T-helper 1 cell treated with Interleukin-12 subunit alpha and Interleukin-12 subunit beta and Interleukin-4 antibody, amounts not matched to agents 30 ng/mL and 1 ng/mL, for 36 hours (primary cell): ENCODE results near the gene HOXB2. TPM values are rescaled to one million over a fixed set of nuclear protein-coding genes. Genes with fewer than 3 reads are reported as not detected.
"Not testable (repeated sequence)": the region's sequence is repeated elsewhere in the genome, so short reads cannot be mapped to it uniquely, and the experiment has no call there.

Source experiments
- intact Hi-C: fragments of 100-400 bp; cut with micrococcal nuclease; formaldehyde crosslinking; loops from one replicate; pipeline ENCODE4 v1.15.1; 2024
- total RNA-seq: library from RNA; stranded (reverse); gene quantifications from 2 replicates; pipeline ENCODE4 v1.2.3, GENCODE V29; 2022

HOXB2 gene
- total RNA-seq, 1 donor from 2014 or later: 37.5 TPM

- intact Hi-C loops: loop anchor here (1.0 to 2.0 kb wide), 4 partner anchors 34 to 293 kb away; partner anchors contain the start of gene HOXB4
These were observed 1.0 kb downstream of the HOXB2 start for GRCh38 chr17:48543854-48544348.

GRCh38 chr17:48543107-48543853, 1.6 kb downstream of the HOXB2 start:
- intact Hi-C loops: loop anchor here (1.0 to 2.0 kb wide), 4 partner anchors 35 to 294 kb away; partner anchors contain the start of gene HOXB4

GRCh38 chr17:48542698-48543106, 2.2 kb downstream of the HOXB2 start:
- intact Hi-C loops: loop anchor here (1.0 to 2.0 kb wide), 4 partner anchors 36 to 294 kb away; partner anchors contain the start of gene HOXB4

- intact Hi-C loops: loop anchor here (2.0 kb wide), 2 partner anchors 115 to 295 kb away; no protein-coding TSS in a partner anchor
These were observed 2.7 kb downstream of the HOXB2 start for GRCh38 chr17:48542114-48542656.

GRCh38 chr17:48541577-48542113, 3.3 kb downstream of the HOXB2 start:
- intact Hi-C loops: loop anchor here (1.0 to 2.0 kb wide), 4 partner anchors 30 to 295 kb away; no protein-coding TSS in a partner anchor

GRCh38 chr17:48541036-48541576, 3.8 kb downstream of the HOXB2 start:
- intact Hi-C loops: loop anchor here (1.0 kb wide), 2 partner anchors 30 to 35 kb away; no protein-coding TSS in a partner anchor

- intact Hi-C loops: no loop called here
These were observed 4.7 kb downstream of the HOXB2 start for GRCh38 chr17:48540213-48540612.

DNA sequence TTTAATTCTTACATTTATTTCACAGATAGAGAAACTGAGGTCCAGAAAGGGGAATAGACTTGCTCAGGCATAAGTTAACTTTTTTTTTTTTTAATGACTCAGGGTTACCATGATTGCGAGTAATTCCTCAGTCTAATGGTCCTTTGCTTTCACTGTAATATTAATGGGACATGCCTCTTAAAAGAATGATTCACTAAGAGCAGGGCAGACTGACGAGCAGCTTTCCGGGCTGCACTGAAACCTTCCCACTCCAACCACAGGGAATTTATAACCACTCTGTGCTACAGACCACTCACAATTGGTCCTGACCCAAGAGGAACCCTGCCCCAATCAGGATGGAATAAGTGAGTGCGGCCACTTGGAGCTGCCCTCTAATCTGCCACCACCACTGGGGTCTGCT, 5.7 kb downstream of the HOXB2 start:
- intact Hi-C loops: no loop called here

DNA sequence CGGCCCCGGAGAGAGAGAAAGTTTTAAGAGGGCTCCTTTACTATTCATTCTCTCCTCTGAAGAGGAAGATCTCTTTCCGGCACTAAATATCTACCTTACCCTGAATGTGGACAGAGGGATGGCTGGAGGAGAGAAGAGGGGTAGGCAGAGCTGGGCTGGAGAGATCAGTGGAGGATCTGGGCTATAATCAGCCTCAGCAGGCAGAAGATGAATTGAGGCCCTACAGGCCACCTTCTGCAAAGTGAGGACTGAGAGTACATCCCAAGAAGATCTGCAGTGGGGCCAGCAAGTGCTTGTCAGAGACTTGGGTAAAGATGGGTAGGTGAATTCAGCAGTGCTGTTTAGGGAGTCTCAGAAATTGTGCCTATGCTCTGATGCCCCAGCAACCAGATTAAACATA, 7.6 kb downstream of the HOXB2 start:
- intact Hi-C loops: no loop called here

GRCh38 chr17:48535793-48536559, 8.9 kb downstream of the HOXB2 start:
- intact Hi-C loops: not testable (repeated sequence)

GRCh38 chr17:48532261-48532660, 12.6 kb downstream of the HOXB2 start:
- intact Hi-C loops: no loop called here

DNA sequence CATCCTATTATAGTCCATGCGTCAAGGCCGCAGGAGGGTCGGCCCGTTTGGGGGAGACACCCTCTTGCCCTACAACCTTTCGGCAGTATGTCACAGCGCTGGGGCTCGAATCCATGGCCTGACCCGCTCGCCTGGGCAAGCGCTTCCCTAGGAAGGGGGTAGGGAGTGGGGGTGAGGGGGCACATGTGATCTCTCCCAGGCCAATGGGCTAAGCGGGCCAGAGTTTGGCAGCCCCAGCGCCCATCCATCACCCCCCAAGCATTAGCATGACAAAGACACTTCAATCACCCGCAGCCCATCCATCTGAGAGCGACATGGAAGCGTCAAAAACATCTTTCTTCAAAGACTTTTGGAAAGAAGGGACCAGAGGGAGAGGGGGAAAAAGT, 14.0 kb downstream of the HOXB2 start, which contains the start of gene HOXB1:
Gene HOXB1 (minus strand): TSS at position 125 of the 386 bp plus-strand sequence. CDS start 107 bp downstream, at position 18.
- intact Hi-C loops: no loop called here

DNA sequence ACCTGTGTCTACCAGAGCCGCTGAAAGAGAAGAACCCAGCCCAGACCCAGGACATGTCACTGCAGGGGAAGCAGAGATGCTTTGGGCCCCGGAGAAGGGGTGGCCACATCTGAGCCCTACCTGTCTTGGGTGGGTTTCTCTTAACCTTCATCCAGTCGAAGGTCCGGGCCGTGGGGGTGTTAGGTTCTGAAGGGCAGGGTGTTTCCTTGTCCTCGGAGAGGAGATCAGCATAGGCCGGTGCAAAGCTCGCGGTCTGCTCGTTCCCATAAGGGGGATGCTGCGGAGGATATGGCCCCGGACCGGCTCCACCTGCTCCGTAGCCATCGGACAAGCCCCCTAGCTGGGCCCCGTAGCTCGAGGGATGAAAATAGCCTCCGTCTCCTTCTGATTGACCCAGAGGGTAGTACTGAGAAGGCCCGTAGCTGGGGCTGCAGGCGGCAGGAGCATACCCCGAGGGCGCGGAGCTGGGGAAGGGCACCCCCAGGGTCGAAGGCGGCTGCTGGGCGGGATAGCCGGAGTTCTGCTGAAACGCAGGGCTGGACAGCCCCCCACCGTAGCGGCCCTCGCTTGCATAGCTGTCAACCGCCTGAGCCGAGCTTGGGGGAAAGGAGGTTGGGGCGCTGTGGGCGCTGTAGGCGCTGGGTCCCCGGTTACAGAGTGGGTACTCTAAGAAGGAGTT, 14.6 kb downstream of the HOXB2 start:
- intact Hi-C loops: no loop called here

GRCh38 chr17:48529683-48530009, 15.3 kb downstream of the HOXB2 start:
- intact Hi-C loops: no loop called here

DNA sequence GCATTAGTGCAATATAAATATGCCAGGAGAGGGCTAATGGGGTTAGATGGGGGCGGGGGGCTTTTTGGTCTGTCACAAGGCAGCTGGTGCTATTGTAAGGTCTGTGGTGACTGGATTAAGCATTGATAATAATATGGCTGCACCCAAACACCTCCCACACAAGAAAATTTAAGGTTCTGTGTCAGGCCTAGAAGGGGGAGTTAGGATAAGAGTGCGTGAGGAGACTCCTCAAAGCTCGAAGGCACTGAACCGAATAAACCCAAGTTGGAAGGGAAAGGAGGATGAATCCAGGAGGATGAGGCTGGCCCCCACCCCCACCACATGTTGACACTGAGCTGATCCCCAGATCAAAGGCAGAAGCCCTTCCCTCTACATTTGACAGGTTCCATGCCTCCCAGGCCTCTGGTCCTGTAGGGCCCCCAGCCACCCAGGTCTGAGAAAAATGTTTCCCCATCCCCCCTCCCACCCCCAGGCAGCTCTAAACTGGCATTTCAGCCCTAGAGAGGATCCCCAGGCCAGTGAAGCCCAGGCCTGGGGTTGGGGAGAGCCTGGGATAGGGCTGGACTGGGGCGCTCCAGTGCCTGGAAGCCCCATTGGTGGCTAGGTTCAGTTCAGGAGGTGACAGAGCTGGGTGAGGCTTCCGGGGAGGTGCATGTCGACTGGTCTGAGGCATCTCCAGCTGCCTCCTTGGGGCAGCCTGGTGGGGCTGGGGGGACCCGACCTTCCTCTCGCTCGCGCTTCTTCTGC, 15.8 kb downstream of the HOXB2 start:
- intact Hi-C loops: no loop called here

DNA sequence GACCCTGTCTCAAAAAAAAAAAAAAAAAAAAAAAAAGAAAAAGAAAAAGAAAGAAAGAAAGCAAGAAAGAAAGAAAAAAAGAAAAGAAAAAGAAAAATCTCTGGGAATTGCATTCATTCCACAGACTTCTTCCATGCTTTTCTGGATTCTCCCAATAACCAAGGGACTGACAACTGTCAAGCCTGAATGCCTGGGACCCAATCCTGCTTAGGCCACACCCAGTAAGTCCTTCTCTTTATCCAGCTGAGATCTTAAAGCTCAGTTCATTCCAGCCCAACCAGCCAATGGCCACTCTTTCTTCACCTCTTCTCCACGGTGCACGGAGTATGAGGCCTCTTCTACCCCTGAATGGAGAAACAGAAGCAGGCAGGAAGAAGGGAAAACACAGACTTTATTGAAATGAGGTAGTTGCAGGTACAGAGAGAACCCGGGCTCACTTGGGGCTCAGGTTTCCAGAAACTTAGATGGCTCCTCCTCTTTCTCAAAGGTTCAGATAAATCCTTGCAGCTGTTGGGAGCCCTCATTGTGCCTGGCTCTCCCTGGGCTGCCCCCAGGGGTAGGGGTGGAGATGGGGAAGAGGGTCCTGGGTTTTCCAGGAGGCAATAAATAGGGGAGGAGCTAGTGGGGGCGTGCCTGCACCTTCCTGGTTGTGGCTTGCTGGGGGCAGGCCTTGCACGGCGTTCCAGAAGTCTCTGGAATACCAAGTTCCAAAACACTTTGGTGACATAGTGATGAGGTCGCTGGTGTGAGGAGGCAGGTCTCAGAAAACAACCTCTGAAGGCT, 16.6 kb downstream of the HOXB2 start:
- intact Hi-C loops: no loop called here

DNA sequence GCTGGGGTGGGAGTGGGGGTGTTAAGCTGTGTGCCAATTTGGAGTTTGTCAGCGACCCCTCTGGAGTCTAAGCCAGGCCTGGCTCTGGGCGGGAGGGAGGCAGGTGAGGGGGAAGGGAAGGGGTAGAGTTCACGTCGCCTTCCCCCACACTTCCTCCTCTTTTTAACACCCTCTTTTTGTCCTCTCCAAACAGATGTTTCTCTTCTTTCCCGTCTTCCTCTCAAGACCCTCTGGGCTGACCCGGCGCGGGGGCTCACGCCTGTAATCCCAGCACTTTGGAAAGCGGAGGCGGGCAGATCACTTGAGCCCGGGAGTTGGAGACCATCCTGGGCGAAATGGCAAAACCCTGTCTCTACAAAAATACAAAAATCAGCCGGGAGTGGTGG, 17.4 kb downstream of the HOXB2 start:
- intact Hi-C loops: no loop called here

DNA sequence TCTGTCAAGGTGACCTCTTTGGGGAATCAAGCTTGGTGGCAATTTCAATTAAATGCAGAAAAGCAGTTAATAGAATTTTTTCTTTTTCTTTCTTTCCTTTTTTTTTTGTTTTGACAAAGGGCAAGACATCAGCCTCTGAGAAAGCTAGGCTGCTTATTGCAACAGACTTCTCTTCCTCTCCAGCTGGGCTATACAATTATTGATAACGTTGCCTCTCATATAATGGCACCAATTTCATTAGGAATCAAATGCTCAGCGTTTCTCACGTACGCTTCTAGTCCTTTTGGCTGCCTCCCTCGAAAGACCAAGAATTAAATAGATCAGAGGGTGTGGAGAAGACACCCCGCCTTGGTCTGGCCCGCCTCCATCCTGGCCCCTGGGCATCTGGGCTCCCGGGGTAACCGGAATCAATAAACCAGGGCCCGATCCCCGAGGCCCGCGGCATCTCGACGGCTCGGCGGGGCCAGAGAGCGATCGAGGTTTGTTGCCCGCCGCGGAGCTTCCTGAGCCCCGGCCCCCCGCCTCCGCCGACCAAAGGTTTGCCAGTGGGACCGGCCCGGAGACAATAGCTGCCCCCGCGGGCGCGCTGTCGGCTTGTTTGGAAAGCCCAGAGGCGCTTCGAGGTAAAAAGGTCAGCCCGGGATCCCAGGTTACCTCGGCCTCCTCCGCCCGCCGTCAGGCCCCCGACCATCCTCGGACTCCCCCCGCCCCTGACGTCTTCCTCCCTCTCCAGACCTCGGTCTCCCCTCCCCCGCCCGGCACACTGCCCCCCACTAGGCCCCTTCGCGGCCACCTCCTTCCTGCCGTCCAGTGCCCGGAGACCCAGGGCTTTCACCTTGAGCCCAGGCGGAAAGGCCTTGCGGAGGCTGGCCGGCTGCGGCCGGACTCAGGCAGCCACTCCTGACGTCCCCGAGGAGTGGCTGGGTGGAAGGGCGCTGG, 18.0 kb downstream of the HOXB2 start:
- intact Hi-C loops: no loop called here
